Central memory CD8-positive, alpha-beta T cell (primary cell): ENCODE data around the gene C5AR2.
A peak's percentile ranks its signal among the peaks of the same experiment; 100 is the strongest.
"Not testable (repeated sequence)": the region's sequence is repeated elsewhere in the genome, so short reads cannot be mapped to it uniquely, and the experiment has no call there.

Experiments used
- ATAC-seq: fragments of 150-1000 bp; cut with Tn5 transposase; replicated peaks from 2 replicates; pipeline ENCODE4 v1.10.0; 2022; ENCODE audit warnings: mild to moderate bottlenecking, moderate FRiP score, moderate number of reproducible peaks; ENCODE audit not compliant: poor library complexity, severe bottlenecking; ENCODE audit errors: extremely low read depth
- DNase-seq, 2 donors: peaks; one replicate each; pipeline ENCODE4 v3.0.0; 2021; ENCODE audit warnings: low spot score in 2 of 2
- H3K27ac Mint-ChIP-seq: one replicate; pipeline ENCODE4 v1.8.0; 2022; ENCODE audit warnings: low read depth, mild to moderate bottlenecking, moderate library complexity, mixed read lengths
- H3K27me3 Mint-ChIP-seq: one replicate; pipeline ENCODE4 v1.8.0; 2022; ENCODE audit warnings: mixed read lengths
- H3K36me3 Mint-ChIP-seq: one replicate; pipeline ENCODE4 v1.8.0; 2022; ENCODE audit warnings: mild to moderate bottlenecking, moderate library complexity, mixed read lengths; ENCODE audit not compliant: insufficient read depth
- H3K4me1 Mint-ChIP-seq: one replicate; pipeline ENCODE4 v1.8.0; 2022; ENCODE audit warnings: mixed read lengths
- H3K4me3 Mint-ChIP-seq: one replicate; pipeline ENCODE4 v1.8.0; 2022; ENCODE audit warnings: mild to moderate bottlenecking, moderate library complexity, mixed read lengths
- H3K9me3 Mint-ChIP-seq: one replicate; pipeline ENCODE4 v1.8.0; 2022; ENCODE audit warnings: mixed read lengths

Gene C5AR2

DNA sequence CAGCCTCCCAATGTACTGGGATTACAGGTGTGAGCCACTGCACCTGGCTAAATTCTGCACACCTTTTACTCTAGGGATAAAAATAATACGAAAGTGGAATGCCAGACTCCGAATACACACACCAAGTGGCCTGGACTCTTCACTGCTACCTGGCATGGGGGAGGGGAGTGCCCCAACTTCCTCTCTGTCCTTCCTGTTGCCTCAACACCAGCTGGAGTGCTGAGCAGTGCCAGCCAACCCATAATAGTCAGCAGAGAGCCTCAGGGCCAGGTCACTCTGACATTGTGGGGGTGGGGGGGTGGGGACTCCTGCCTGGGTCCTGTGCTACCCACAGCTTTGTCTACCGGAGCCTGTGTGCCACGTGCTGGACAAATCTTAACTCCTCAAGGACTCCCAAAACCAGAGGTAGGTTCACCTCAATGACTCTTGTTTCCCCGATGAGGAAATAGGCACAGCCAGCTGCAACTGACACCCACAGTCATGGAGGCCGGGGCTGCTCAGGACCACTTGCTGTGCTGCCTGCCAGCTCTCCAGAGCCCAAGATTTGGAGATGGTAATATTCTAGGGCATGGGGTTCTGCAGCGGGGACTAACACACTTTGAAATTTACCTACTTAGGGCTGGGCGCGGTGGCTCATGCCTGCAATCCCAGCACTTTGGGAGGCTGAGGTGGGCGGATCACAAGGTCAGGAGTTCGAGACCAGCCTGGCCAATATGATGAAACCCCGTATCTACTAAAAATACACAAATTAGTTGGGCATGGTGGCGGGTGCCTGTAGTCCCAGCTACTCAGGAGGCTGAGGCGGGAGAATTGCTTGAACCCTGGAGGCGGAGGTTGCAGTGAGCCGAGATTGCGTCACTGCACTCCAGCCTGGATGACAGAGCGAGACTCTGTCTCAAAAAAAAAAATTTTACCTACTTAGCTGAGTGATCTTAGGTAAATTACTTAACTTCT, 5.1 kb downstream of the C5AR2 start:
- H3K27me3 Mint-ChIP-seq, H3K4me3 Mint-ChIP-seq, H3K9me3 Mint-ChIP-seq, DNase-seq, H3K36me3 Mint-ChIP-seq: not testable (repeated sequence)
- peak overlapping the region; percentile 80 for H3K27ac Mint-ChIP-seq
- ATAC-seq: peak; percentile 50
- H3K4me1 Mint-ChIP-seq: peaks cover 12% of the 10 kb centered on the region

GRCh38 chr19:47339196-47339880, 7.4 kb downstream of the C5AR2 start:
- Mint-ChIP-seq H3K27ac (no peak overlapping the region), H3K4me1 (peaks cover 12% of the 10 kb centered on the region), H3K4me3 (no peak overlapping the region), H3K27me3 (peaks cover 9% of the 10 kb centered on the region), H3K36me3 (no peaks in the 10 kb centered on the region), H3K9me3 (no peaks in the 10 kb centered on the region)
- ATAC-seq (no peak), DNase-seq (no peak)

DNA sequence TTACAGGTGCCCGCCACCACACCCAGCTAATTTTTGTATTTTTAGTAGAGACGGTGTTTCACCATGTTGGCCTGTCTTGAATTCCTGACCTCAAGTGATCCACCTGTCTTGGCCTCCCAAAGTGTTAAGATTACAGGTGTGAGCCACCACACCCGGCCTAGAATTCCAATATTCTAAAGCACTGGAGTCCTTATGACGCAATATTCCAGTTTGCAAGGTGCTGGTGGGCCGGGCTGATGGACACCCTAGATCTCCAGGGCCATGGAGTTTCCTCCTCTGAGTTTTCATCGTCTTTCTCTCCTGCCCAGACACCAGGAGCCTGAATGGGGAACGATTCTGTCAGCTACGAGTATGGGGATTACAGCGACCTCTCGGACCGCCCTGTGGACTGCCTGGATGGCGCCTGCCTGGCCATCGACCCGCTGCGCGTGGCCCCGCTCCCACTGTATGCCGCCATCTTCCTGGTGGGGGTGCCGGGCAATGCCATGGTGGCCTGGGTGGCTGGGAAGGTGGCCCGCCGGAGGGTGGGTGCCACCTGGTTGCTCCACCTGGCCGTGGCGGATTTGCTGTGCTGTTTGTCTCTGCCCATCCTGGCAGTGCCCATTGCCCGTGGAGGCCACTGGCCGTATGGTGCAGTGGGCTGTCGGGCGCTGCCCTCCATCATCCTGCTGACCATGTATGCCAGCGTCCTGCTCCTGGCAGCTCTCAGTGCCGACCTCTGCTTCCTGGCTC, 8.7 kb downstream of the C5AR2 start:
- Mint-ChIP-seq H3K9me3 (no peaks in the 10 kb centered on the region), H3K27me3 (peaks cover 9% of the 10 kb centered on the region), H3K36me3 (no peaks in the 10 kb centered on the region), H3K4me1 (peaks cover 12% of the 10 kb centered on the region), H3K4me3 (no peak overlapping the region), H3K27ac (no peak overlapping the region)
- ATAC-seq (no peak), DNase-seq (no peak)

GRCh38 chr19:47341734-47342133, 9.8 kb downstream of the C5AR2 start:
- H3K27ac Mint-ChIP-seq: no peak overlapping the region
- H3K36me3 Mint-ChIP-seq: no peaks in the 10 kb centered on the region
- H3K27me3 Mint-ChIP-seq: peaks cover 9% of the 10 kb centered on the region
- no peaks in the 10 kb centered on the region for H3K9me3 Mint-ChIP-seq
- no peak overlapping the region for H3K4me3 Mint-ChIP-seq
- DNase-seq (no peak), ATAC-seq (no peak)
- peaks cover 5% of the 10 kb centered on the region for H3K4me1 Mint-ChIP-seq

DNA sequence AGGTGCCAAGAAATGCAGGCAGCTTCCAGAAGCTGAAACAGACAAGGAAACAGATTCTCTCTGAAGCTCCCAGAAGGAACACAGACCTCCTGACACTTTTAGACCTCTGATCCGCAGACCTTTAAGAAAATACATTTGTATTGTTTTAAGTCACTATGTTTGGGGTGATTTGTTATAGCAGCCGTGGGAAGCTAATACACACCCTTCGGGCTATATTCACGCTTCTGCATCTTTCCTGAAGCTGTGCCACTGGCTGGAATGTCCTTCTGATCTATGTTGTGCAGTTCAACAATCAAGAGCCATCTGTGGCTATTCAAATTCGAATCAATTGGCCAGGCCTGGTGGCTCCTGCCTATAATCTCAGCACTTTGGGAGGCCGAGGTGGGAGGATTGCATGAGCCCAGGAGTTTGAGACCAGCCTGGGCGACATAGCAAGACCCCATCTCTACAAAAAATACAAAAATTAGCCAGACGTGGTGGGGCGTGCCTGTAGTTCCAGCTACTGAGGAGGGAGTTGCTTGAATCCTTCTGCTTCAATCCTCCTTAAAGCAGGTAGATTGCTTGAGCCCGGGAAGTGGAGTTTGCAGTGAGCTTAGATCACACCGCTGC, 11.3 kb downstream of the C5AR2 start:
- Mint-ChIP-seq H3K27me3 (peaks cover 9% of the 10 kb centered on the region), H3K4me3 (no peak overlapping the region), H3K36me3 (no peaks in the 10 kb centered on the region), H3K27ac (no peak overlapping the region), H3K9me3 (no peaks in the 10 kb centered on the region), H3K4me1 (no peaks in the 10 kb centered on the region)
- no peak for ATAC-seq
- DNase-seq: no peak

GRCh38 chr19:47344425-47344824, 12.4 kb downstream of the C5AR2 start:
- H3K36me3 Mint-ChIP-seq: peaks cover 4% of the 10 kb centered on the region
- H3K27ac Mint-ChIP-seq: no peak overlapping the region

GRCh38 chr19:47346024-47346423, 14.0 kb downstream of the C5AR2 start:
- DNase-seq, ATAC-seq, H3K9me3 Mint-ChIP-seq, H3K27me3 Mint-ChIP-seq, H3K27ac Mint-ChIP-seq, H3K36me3 Mint-ChIP-seq, H3K4me3 Mint-ChIP-seq: not testable (repeated sequence)
- H3K4me1 Mint-ChIP-seq: peaks cover 25% of the 10 kb centered on the region

More at GRCh38 chr19:47344425-47344824, 12.4 kb downstream of the C5AR2 start:
- DNase-seq (no peak), ATAC-seq (no peak)
- Mint-ChIP-seq H3K27me3 (peaks cover 9% of the 10 kb centered on the region), H3K4me1 (peaks cover 11% of the 10 kb centered on the region), H3K9me3 (no peaks in the 10 kb centered on the region), H3K4me3 (no peak overlapping the region)

DNA sequence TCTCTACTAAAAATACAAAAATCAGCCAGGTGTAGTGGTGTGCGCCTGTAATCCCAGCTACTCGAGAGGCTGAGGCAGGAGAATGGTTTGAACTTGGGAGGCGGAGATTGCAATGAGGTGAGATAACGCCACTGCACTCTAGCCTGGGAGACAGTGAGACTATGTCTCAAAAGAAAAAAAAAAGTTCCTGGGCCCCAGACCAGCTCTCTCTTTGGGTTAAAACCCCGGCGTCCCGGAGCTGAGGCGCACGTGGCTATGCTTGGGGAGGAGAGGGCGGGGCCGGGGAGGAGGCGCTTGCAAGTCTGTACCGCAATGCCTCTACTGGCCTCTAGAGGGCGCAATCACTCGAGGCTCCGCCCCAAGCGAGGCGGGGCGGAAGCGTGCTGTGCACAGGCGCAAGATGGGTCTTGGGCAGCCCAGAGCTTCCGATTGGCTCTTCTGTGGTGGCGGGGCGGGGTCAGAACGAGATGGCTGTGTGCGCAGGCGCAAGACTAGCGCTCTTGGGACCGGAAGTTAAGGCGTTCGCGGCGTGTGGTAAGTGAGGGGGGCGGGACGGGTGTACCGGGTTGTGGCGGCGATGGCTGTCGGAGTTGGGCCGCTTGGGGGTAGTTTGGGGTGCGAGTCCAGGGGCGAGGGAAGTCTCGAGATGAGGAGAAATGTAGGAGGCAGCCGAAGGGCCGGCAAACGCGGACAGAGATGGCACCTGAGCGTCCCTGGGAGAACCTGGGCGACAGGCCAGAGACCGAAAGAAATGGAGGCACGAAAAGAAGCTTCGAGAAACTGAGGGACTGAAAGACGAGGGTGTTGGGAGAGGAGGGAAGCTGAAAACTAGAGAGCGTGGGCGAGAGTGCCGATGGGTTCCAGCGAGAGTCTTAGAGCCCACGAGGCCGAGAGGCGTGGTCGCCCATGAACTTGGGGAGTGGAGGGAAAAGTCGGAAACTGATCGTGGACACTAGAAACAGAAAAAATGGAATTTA, 17.1 kb downstream of the C5AR2 start, which contains the start of gene DHX34:
TSS of gene DHX34 (plus strand) at position 497 of the 977 bp plus-strand sequence. CDS start 3,716 bp downstream, outside the sequence.
- no peaks in the 10 kb centered on the region for H3K27me3 Mint-ChIP-seq
- ATAC-seq (peak; percentile 97), DNase-seq (peak; percentile 99 to 100)
- H3K27ac Mint-ChIP-seq: peak within 1 kb of the TSS; percentile 49
- peak within 1 kb of the TSS; percentile 96 for H3K4me3 Mint-ChIP-seq
- no peaks in the 10 kb centered on the region for H3K9me3 Mint-ChIP-seq
- peaks cover 17% of the 10 kb centered on the region for H3K36me3 Mint-ChIP-seq
- peaks cover 40% of the 10 kb centered on the region for H3K4me1 Mint-ChIP-seq

DNA sequence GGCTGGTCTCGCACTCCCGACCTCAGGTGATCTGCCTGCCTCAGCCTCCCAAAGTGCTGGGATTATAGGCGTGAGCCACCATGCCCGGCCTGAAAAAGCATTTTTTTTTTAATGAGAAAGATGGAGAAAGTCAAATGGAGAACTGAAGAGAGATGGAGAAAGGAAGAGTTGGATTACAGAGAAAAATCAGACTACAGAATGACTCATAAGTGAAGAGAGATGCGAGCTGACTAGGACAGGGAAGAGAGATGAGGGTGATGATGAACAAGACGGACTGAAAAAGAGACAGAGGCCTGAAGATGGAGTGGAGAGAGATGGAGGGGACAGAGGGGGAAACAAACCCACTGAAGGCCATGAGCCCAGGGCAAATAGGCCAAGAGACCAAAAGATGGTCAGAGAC, 18.7 kb downstream of the C5AR2 start:
- peaks cover 25% of the 10 kb centered on the region for H3K36me3 Mint-ChIP-seq
- peak overlapping the region; percentile 6 for H3K4me3 Mint-ChIP-seq

GRCh38 chr19:47351548-47351947, 19.6 kb downstream of the C5AR2 start:
- no peak overlapping the region for H3K4me3 Mint-ChIP-seq
- ATAC-seq: no peak
- H3K36me3 Mint-ChIP-seq: peaks cover 34% of the 10 kb centered on the region
- H3K9me3 Mint-ChIP-seq: no peaks in the 10 kb centered on the region
- DNase-seq: no peak
- no peaks in the 10 kb centered on the region for H3K27me3 Mint-ChIP-seq
- no peak overlapping the region for H3K27ac Mint-ChIP-seq
- H3K4me1 Mint-ChIP-seq: peaks cover 45% of the 10 kb centered on the region

More for the DNA sequence above, 18.7 kb downstream of the C5AR2 start:
- H3K9me3 Mint-ChIP-seq: no peaks in the 10 kb centered on the region
- peaks cover 45% of the 10 kb centered on the region for H3K4me1 Mint-ChIP-seq
- no peaks in the 10 kb centered on the region for H3K27me3 Mint-ChIP-seq
- peak overlapping the region; percentile 2 for H3K27ac Mint-ChIP-seq
- DNase-seq (no peak), ATAC-seq (no peak)

DNA sequence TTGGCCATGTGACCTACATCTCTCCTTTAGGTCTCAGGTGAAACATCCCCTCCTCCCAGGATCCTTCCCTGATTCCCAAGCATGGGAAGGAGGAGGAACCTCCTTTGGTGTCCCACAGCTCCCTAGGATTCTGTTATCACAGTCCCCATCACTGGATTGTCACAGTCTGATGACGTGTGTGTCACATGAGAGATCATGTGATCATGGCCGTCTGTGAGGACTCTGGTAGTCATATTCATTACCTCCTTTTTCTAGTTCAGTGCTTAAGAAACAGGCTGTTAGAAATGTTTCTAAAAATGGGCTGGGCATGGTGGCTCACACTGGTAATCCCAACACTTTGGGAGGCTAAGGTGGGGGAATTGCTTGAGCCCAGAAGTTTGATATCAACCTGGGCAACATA, 20.1 kb downstream of the C5AR2 start:
- Mint-ChIP-seq H3K4me3 (no peak overlapping the region), H3K4me1 (peaks cover 45% of the 10 kb centered on the region), H3K9me3 (no peaks in the 10 kb centered on the region), H3K36me3 (peaks cover 39% of the 10 kb centered on the region), H3K27ac (no peak overlapping the region), H3K27me3 (no peaks in the 10 kb centered on the region)
- DNase-seq (no peak), ATAC-seq (no peak)
